H1 (cell line): Measurements from ENCODE around the gene ACRBP. TPM values are rescaled to one million over a fixed set of nuclear protein-coding genes. Genes with fewer than 3 reads are reported as not detected.

Experiments
- CTCF ChIA-PET: fragments of 300-600 bp; sonication (Branson Sonifier 250); formaldehyde crosslinking; loops from one replicate; lab custom pipeline; 2021; ENCODE audit not compliant: partially characterized antibody; lab: Charles Lee
- POLR2A ChIA-PET: fragments of 300-600 bp; sonication (Branson Sonifier 250); formaldehyde crosslinking; loops from one replicate; lab custom pipeline; 2021; ENCODE audit warnings: inconsistent platforms; ENCODE audit not compliant: partially characterized antibody; lab: Charles Lee
- DNase-seq, 2 experiments: peaks; one replicate each; pipeline versions ENCODE4 v3.0.0 to v3.0.0-alpha.2; 2010 to 2022; ENCODE audit warnings: low spot score in 2 of 2, low read depth in 1 of 2, mixed read lengths in 1 of 2
- FAIRE-seq: peaks from 2 replicates; lab custom pipeline; 2011; peaks lifted over from hg19 to GRCh38; lab: Jason Lieb, UNC
- H2AFZ ChIP-seq: 2 replicates; pipeline ENCODE4 v1.8.1; 2012; ENCODE audit warnings: low read length, inconsistent platforms
- H2AK5ac ChIP-seq: 2 replicates; pipeline ENCODE4 v1.6.1; 2013; ENCODE audit warnings: low read depth, low read length
- H2BK120ac ChIP-seq: replicated peaks from 2 replicates; pipeline ENCODE3; 2013; ENCODE audit warnings: low read depth, low read length, inconsistent platforms
- H2BK12ac ChIP-seq: 2 replicates; pipeline ENCODE4 v1.6.1; 2013; ENCODE audit warnings: low read depth, low read length
- H2BK15ac ChIP-seq: 2 replicates; pipeline ENCODE4 v1.6.1; 2013; ENCODE audit warnings: low read length
- H2BK20ac ChIP-seq: 2 replicates; pipeline ENCODE4 v1.6.1; 2013; ENCODE audit warnings: low read length
- H2BK5ac ChIP-seq: 2 replicates; pipeline ENCODE4 v1.6.1; 2013; ENCODE audit warnings: low read depth, low read length
- H3K14ac ChIP-seq: 2 replicates; pipeline ENCODE4 v1.6.1; 2013; ENCODE audit warnings: inconsistent platforms; ENCODE audit not compliant: insufficient read length
- H3K18ac ChIP-seq: 2 replicates; pipeline ENCODE4 v1.6.1; 2013; ENCODE audit warnings: low read length; ENCODE audit errors: extremely low read depth
- H3K23ac ChIP-seq: 2 replicates; pipeline ENCODE4 v1.6.1; 2013; ENCODE audit warnings: inconsistent platforms; ENCODE audit not compliant: insufficient read length
- H3K23me2 ChIP-seq: 2 replicates; pipeline ENCODE4 v1.6.1; 2013; ENCODE audit warnings: low read depth, low read length
- H3K27ac ChIP-seq: 2 replicates; pipeline ENCODE4 v1.6.1; 2011; ENCODE audit warnings: low read depth, low read length, inconsistent platforms
- H3K27me3 ChIP-seq, 4 experiments: replicated peaks in 1 of 4; 1 replicate in 1 of 4; 2 replicates in 3 of 4; pipeline versions ENCODE4 v1.6.1 to v1.8.1; 2011 to 2013; ENCODE audit warnings: low read length in 3 of 4, mild to moderate bottlenecking in 3 of 4, inconsistent platforms in 2 of 4, mixed read lengths in 2 of 4, moderate library complexity in 1 of 4; ENCODE audit not compliant: control insufficient read depth in 3 of 4, insufficient read depth in 3 of 4; ENCODE audit errors: extremely low read depth in 1 of 4
- H3K36me3 ChIP-seq, 4 experiments: 2 replicates each; pipeline versions ENCODE4 v1.6.1 to v1.8.1; 2011 to 2013; ENCODE audit warnings: mild to moderate bottlenecking in 4 of 4, low read length in 3 of 4, moderate library complexity in 2 of 4, control low read depth in 1 of 4, inconsistent platforms in 1 of 4; ENCODE audit not compliant: insufficient read depth in 4 of 4, control insufficient read depth in 2 of 4
- H3K4ac ChIP-seq: replicated peaks from 2 replicates; pipeline ENCODE3; 2013; ENCODE audit warnings: low read length, low read depth, mixed read lengths, inconsistent platforms; ENCODE audit not compliant: insufficient read length
- H3K4me1 ChIP-seq, 4 experiments: replicated peaks in 1 of 4; 1 replicate in 1 of 4; 2 replicates in 3 of 4; pipeline versions ENCODE4 v1.6.1 to v1.8.1; 2011 to 2013; ENCODE audit warnings: low read length in 3 of 4, inconsistent platforms in 2 of 4, mixed read lengths in 1 of 4; ENCODE audit not compliant: insufficient read depth in 4 of 4, control insufficient read depth in 3 of 4
- H3K4me2 ChIP-seq, 2 experiments: 2 replicates each; pipeline versions ENCODE4 v1.6.1 to v1.8.1; 2011 to 2013; ENCODE audit warnings: low read depth in 2 of 2, low read length in 2 of 2, control low read depth in 1 of 2, inconsistent platforms in 1 of 2, mild to moderate bottlenecking in 1 of 2; ENCODE audit not compliant: insufficient read depth in 1 of 2
- H3K4me3 ChIP-seq, 4 experiments: fragments of 200-600, 300-600 bp in 1 of 4; sonication (generic), shearing (Covaris generic), sonication (Bioruptor Twin) in 1 of 4; 2 replicates each; pipeline versions ENCODE4 v1.5.1 to v1.8.1; 2011 to 2016; ENCODE audit warnings: low read length in 4 of 4, low read depth in 3 of 4, control low read depth in 2 of 4, inconsistent platforms in 2 of 4, mild to moderate bottlenecking in 2 of 4, mixed read lengths in 1 of 4, moderate library complexity in 1 of 4; ENCODE audit not compliant: insufficient read depth in 2 of 4; ENCODE audit errors: extremely low read depth in 1 of 4
- H3K56ac ChIP-seq: replicated peaks from 2 replicates; pipeline ENCODE3; 2013; ENCODE audit warnings: low read depth, mild to moderate bottlenecking, mixed read lengths, low read length, inconsistent platforms; ENCODE audit not compliant: insufficient read length
- H3K79me1 ChIP-seq: 2 replicates; pipeline ENCODE4 v1.6.1; 2013; ENCODE audit warnings: low read depth, low read length, control low read depth
- H3K79me2 ChIP-seq, 2 experiments: 2 replicates each; pipeline versions ENCODE4 v1.6.1 to v1.8.1; 2012 to 2013; ENCODE audit warnings: low read length in 2 of 2, mild to moderate bottlenecking in 2 of 2, inconsistent platforms in 1 of 2; ENCODE audit not compliant: insufficient read depth in 2 of 2, control insufficient read depth in 1 of 2
- H3K9ac ChIP-seq, 4 experiments: replicated peaks in 1 of 4; 1 replicate in 1 of 4; 2 replicates in 3 of 4; pipeline versions ENCODE4 v1.6.1 to v1.8.1; 2011 to 2013; ENCODE audit warnings: low read depth in 3 of 4, low read length in 3 of 4, control low read depth in 2 of 4, mild to moderate bottlenecking in 2 of 4, moderate library complexity in 2 of 4, inconsistent platforms in 1 of 4; ENCODE audit errors: extremely low read depth in 1 of 4
- H3K9me3 ChIP-seq, 2 experiments: 2 replicates each; pipeline versions ENCODE4 v1.6.1 to v1.8.1; 2012 to 2013; ENCODE audit warnings: mild to moderate bottlenecking in 2 of 2, moderate library complexity in 2 of 2, control low read depth in 1 of 2, inconsistent platforms in 1 of 2, low read depth in 1 of 2, low read length in 1 of 2, mixed read lengths in 1 of 2; ENCODE audit not compliant: insufficient read depth in 2 of 2
- H4K20me1 ChIP-seq, 2 experiments: replicated peaks in 1 of 2; 2 replicates each; pipeline versions ENCODE3 to v1.8.1; 2011 to 2013; ENCODE audit warnings: inconsistent platforms in 2 of 2, low read length in 2 of 2, mild to moderate bottlenecking in 1 of 2; ENCODE audit not compliant: insufficient read depth in 2 of 2, control insufficient read depth in 1 of 2
- H4K5ac ChIP-seq: 2 replicates; pipeline ENCODE4 v1.6.1; 2013; ENCODE audit warnings: low read length, low read depth, mixed read lengths, inconsistent platforms; ENCODE audit not compliant: insufficient read length
- H4K8ac ChIP-seq: 2 replicates; pipeline ENCODE4 v1.8.0; 2013; ENCODE audit warnings: mild to moderate bottlenecking, moderate library complexity, low read length, inconsistent platforms; ENCODE audit not compliant: insufficient read depth; ENCODE audit errors: extremely low read depth
- H4K91ac ChIP-seq: replicated peaks from 2 replicates; pipeline ENCODE3; 2013; ENCODE audit warnings: low read length, mixed read lengths, inconsistent platforms; ENCODE audit not compliant: insufficient read length
- CREB1 ChIP-seq: IDR thresholded peaks from 2 replicates; pipeline ENCODE4 v1.6.1; 2012; ENCODE audit warnings: inconsistent platforms
- GABPA ChIP-seq: IDR thresholded peaks from 2 replicates; pipeline ENCODE4 v1.6.1; 2011; ENCODE audit warnings: mild to moderate bottlenecking, low read length, moderate library complexity, borderline replicate concordance; ENCODE audit not compliant: insufficient read depth
- HDAC2 ChIP-seq, 2 experiments: fragments of 300-600 bp in 1 of 2; sonication (generic) in 1 of 2; IDR thresholded peaks; 2 replicates each; pipeline ENCODE4 v1.6.1; 2011 to 2012; ENCODE audit warnings: low read depth in 2 of 2, low read length in 2 of 2, mild to moderate bottlenecking in 2 of 2, moderate library complexity in 2 of 2, borderline replicate concordance in 1 of 2, inconsistent platforms in 1 of 2
- KDM1A ChIP-seq: fragments of 200-600, 300-600 bp; sonication (generic); IDR thresholded peaks from 2 replicates; pipeline ENCODE4 v1.7.1; 2016; ENCODE audit warnings: mild to moderate bottlenecking, low read length, borderline replicate concordance
- KDM4A ChIP-seq: IDR thresholded peaks from one replicate; pipeline ENCODE4 v1.7.1; 2012; ENCODE audit warnings: low read depth, mild to moderate bottlenecking, moderate library complexity, low read length, inconsistent platforms; ENCODE audit not compliant: severe bottlenecking
- RNF2 ChIP-seq: fragments of 200-900, 300-1000 bp; sonication (generic); IDR thresholded peaks from 2 replicates; pipeline ENCODE4 v1.7.1; 2016; ENCODE audit warnings: borderline replicate concordance, low read depth, mild to moderate bottlenecking, antibody characterized with exemption, low read length; ENCODE audit not compliant: poor library complexity, severe bottlenecking; ENCODE audit errors: missing control alignments
- SIN3A ChIP-seq, 2 experiments: IDR thresholded peaks in 1 of 2; conservative IDR thresholded peaks in 1 of 2; 2 replicates each; pipeline ENCODE4 v1.6.1; 2011 to 2012; ENCODE audit warnings: low read length in 2 of 2, improper control_type of control experiment in 1 of 2, low read depth in 1 of 2, mild to moderate bottlenecking in 1 of 2
- SP2 ChIP-seq: IDR thresholded peaks from 2 replicates; pipeline ENCODE4 v1.6.1; 2012; ENCODE audit warnings: mild to moderate bottlenecking, low read length, inconsistent platforms
- YY1 ChIP-seq: IDR thresholded peaks from 2 replicates; pipeline ENCODE4 v1.6.1; 2011; ENCODE audit warnings: low read depth, mild to moderate bottlenecking, low read length
- WGBS, 2 experiments: shearing (Covaris generic) in 1 of 2; methylation state at CpG; one replicate each; pipeline versions ENCODE4 v1.1.6 to v1.1.7; 2013 to 2015; ENCODE audit warnings: low lambda C conversion rate in 2 of 2, mixed read lengths in 2 of 2, inconsistent platforms in 1 of 2, low coverage in 1 of 2, missing lambda C conversion rate in 1 of 2; ENCODE audit not compliant: insufficient replicate concordance in 2 of 2, insufficient coverage in 1 of 2, insufficient read length in 1 of 2; ENCODE audit errors: extremely low coverage in 1 of 2, missing lambda C conversion rate in 1 of 2; 5-methylcytosine and 5-hydroxymethylcytosine counted together
- polyA plus RNA-seq, 7 experiments: library from polyadenylated mRNA; depleted of rRNA in 3 of 7; stranded (reverse) in 5 of 7; unstranded in 2 of 7; fragments of >200 nt in 5 of 7; fragments of 200-250 nt in 2 of 7; gene quantifications; 1 replicate in 5 of 7; 2 replicates in 1 of 7; 4 replicates in 1 of 7; pipeline versions ENCODE4 v1.2.1 to v1.2.3, GENCODE V29; 2011 to 2013; ENCODE audit warnings: missing spikeins in 2 of 7, mixed read lengths in 2 of 7
- total RNA-seq: library from RNA; stranded (reverse); fragmentation: NEBNext Ultra II Directional; extraction: Animal tissue kit (Norgen Biotek cat#: 25700); gene quantifications from 2 replicates; pipeline ENCODE4 v1.2.1, GENCODE V29; 2021

Gene ACRBP
- total and polyA plus RNA-seq, 2 of the 8 experiments (the other 6 are each of a cell fraction or from before 2014, with no cell fraction given), result 0.80 to 5.2 TPM

GRCh38 chr12:6688543-6688998 lies 41.3 kb upstream of the ACRBP start:
- peak overlapping the region; percentile 90 for H3K27ac ChIP-seq
- WGBS, 2 experiments, result 1% methylated on average over 10 of the region's 13 CpGs; no CpG with 5 or more reads in 1 of the 2 experiments

More at GRCh38 chr12:6688543-6688998, 41.3 kb upstream of the ACRBP start:
- H2BK20ac ChIP-seq, result no peak overlapping the region
- CTCF ChIA-PET, result interaction anchor here (0.7 to 7.7 kb wide), 13 partner anchors 10 to 147 kb away, joined by 3 to 55 read pairs (median 5); partner anchors contain the start of genes ACRBP, COPS7A, MLF2 and NOP2
- H3K4me2 ChIP-seq, result peak overlapping the region; percentile 98 to 99
- peak overlapping the region; percentile 23 for H3K4ac ChIP-seq
- H3K36me3 ChIP-seq, result no peaks in the 10 kb centered on the region
- H2AK5ac ChIP-seq, result peak overlapping the region; percentile 68; the same call in 1 of the 2 replicates
- H4K20me1 ChIP-seq, result peaks cover 0 to 3% of the 10 kb centered on the region in 2 experiments
- TF ChIP-seq RNF2 (no peak), KDM4A (peak; percentile 51), YY1 (0 out of 2 replicates have a peak, but pooled peaks have one; percentile 23), CREB1 (0 out of 2 replicates have a peak, but pooled peaks have one; percentile 69), SP2 (no peak), HDAC2 (IDR thresholded peaks at IDR 0.05; ENCODE audit: borderline replicate concordance in 1 of 2, low read depth in 2 of 2, low read length in 2 of 2) (0 out of 4 replicates have a peak, but pooled peaks of 1 of the 2 experiments have one; percentile 39), KDM1A (no peak), SIN3A (conservative IDR thresholded peaks at IDR 0.05 in 1 of 2, IDR thresholded peaks at IDR 0.05 in 1 of 2; ENCODE audit: low read depth in 1 of 2, low read length in 2 of 2) (0 out of 4 replicates have a peak, but pooled peaks of 1 of the 2 experiments have one; percentile 11), GABPA (peak; percentile 66; the same call in 1 of the 2 replicates)
- peak overlapping the region; percentile 73; the same call in 1 of the 2 replicates for H2BK15ac ChIP-seq
- H3K4me3 ChIP-seq, result peak overlapping the region; percentile 78 to 96 (median 88)
- H3K23me2 ChIP-seq, result peaks cover 11% of the 10 kb centered on the region
- H3K18ac ChIP-seq, result peak overlapping the region; percentile 97; the same call in 1 of the 2 replicates
- H3K4me1 ChIP-seq, result peaks cover 0 to 9% (median 7%) of the 10 kb centered on the region in 4 experiments; a peak in 6 of 7 replicates
- no peak overlapping the region for H3K23ac ChIP-seq
- H4K91ac ChIP-seq, result peak overlapping the region; percentile 54
- DNase-seq (peak in 1 of 2 experiments; percentile 56), FAIRE-seq (no peak)
- peaks cover 18 to 51% of the 10 kb centered on the region in 2 experiments for H3K79me2 ChIP-seq
- peaks cover 16% of the 10 kb centered on the region for H3K79me1 ChIP-seq
- H3K9ac ChIP-seq, result peak overlapping the region; percentile 59 to 93 (median 85)
- peak overlapping the region; percentile 69; the same call in 1 of the 2 replicates for H2BK12ac ChIP-seq
- H3K9me3 ChIP-seq, result no peaks in the 10 kb centered on the region
- H2BK5ac ChIP-seq, result peak overlapping the region; percentile 94; the same call in 1 of the 2 replicates
- POLR2A ChIA-PET, result interaction anchor here (0.8 to 6.5 kb wide), 31 partner anchors 8 to 205 kb away, joined by 3 to 72 read pairs (median 6); partner anchors contain the start of genes COPS7A, GAPDH, ING4 and MRPL51
- H2AFZ ChIP-seq, result no peak overlapping the region
- no peak overlapping the region for H3K14ac ChIP-seq
- H3K56ac ChIP-seq, result peak overlapping the region; percentile 92
- H3K27me3 ChIP-seq, result no peaks in the 10 kb centered on the region
- H2BK120ac ChIP-seq, result no peak overlapping the region
- H4K8ac ChIP-seq, result 0 out of 2 replicates have a peak overlapping the region, but pooled peaks have one; percentile 35
- H4K5ac ChIP-seq, result peak overlapping the region; percentile 16
